H1 (cell line): Measurements from ENCODE around the gene ENDOV. TPM values are rescaled to one million over a fixed set of nuclear protein-coding genes. Genes with fewer than 3 reads are reported as not detected.

Experiments used
- CBX8 ChIP-seq: fragments of 300-800, 300-1000 bp; sonication (generic); IDR thresholded peaks from 2 replicates; pipeline ENCODE4 v1.7.1; 2016; ENCODE audit warnings: low read depth, low read length, borderline replicate concordance
- EZH2 ChIP-seq: fragments of 200-600 bp; sonication (generic); IDR thresholded peaks from 2 replicates; pipeline ENCODE4 v1.7.1; 2012; ENCODE audit warnings: low read depth, mild to moderate bottlenecking, moderate library complexity, low read length, inconsistent platforms; ENCODE audit not compliant: severe bottlenecking
- SIN3A ChIP-seq, 2 experiments: IDR thresholded peaks in 1 of 2; conservative IDR thresholded peaks in 1 of 2; 2 replicates each; pipeline ENCODE4 v1.6.1; 2011 to 2012; ENCODE audit warnings: low read length in 2 of 2, improper control_type of control experiment in 1 of 2, low read depth in 1 of 2, mild to moderate bottlenecking in 1 of 2
- polyA plus RNA-seq, 7 experiments: library from polyadenylated mRNA; depleted of rRNA in 3 of 7; stranded (reverse) in 5 of 7; unstranded in 2 of 7; fragments of >200 nt in 5 of 7; fragments of 200-250 nt in 2 of 7; gene quantifications; 1 replicate in 5 of 7; 2 replicates in 1 of 7; 4 replicates in 1 of 7; pipeline versions ENCODE4 v1.2.1 to v1.2.3, GENCODE V29; 2011 to 2013; ENCODE audit warnings: missing spikeins in 2 of 7, mixed read lengths in 2 of 7
- total RNA-seq: library from RNA; stranded (reverse); fragmentation: NEBNext Ultra II Directional; extraction: Animal tissue kit (Norgen Biotek cat#: 25700); gene quantifications from 2 replicates; pipeline ENCODE4 v1.2.1, GENCODE V29; 2021
- TF ChIP-seq, protein P1 (sequence below): IDR thresholded peaks from 2 replicates; pipeline ENCODE4 v1.6.1; 2012; ENCODE audit warnings: low read length, inconsistent platforms
- TF ChIP-seq, protein P2 (sequence below): fragments of 300-600 bp; sonication (generic); IDR thresholded peaks from 2 replicates; pipeline ENCODE4 v1.7.1; 2012; ENCODE audit warnings: low read length, moderate library complexity, mild to moderate bottlenecking, inconsistent platforms; ENCODE audit not compliant: insufficient replicate concordance

Gene ENDOV
- total and polyA plus RNA-seq, 2 of the 8 experiments (the other 6 are each of a cell fraction or from before 2014, with no cell fraction given): 10.6 to 13.3 TPM

DNA sequence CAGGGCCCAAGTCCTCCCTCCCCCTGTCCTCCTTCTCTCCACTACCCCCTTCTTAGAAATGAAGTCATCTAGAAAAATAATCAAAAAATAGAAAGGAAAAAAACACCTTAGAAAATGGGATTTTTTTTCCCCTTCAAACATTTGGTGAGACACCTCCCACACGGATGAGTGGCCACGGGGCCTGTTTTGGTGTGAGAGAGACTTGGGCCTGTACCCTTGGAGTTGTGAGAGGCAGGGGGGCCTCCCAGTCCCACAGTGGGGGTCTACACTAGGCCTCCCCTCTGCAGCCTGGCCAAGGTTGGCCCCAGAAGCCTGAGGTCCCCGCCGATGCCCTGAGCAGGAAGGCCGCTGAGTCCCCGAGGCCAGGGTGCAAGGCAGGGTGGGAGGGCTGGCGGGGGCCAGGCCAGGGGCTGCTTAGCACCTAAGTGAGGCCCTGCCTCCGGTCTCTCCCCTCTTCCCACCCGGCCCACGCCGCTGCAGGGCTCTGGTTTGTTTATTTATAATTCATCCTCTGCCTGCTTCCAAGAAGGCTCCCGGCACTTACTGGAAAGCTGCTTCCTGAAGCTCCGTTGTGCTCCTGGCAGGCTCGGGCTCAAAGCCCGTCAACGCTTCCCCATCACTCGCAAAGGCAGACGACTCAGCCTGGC lies 35.1 kb downstream of the ENDOV start (continued):
- TF ChIP-seq, protein P1, sequence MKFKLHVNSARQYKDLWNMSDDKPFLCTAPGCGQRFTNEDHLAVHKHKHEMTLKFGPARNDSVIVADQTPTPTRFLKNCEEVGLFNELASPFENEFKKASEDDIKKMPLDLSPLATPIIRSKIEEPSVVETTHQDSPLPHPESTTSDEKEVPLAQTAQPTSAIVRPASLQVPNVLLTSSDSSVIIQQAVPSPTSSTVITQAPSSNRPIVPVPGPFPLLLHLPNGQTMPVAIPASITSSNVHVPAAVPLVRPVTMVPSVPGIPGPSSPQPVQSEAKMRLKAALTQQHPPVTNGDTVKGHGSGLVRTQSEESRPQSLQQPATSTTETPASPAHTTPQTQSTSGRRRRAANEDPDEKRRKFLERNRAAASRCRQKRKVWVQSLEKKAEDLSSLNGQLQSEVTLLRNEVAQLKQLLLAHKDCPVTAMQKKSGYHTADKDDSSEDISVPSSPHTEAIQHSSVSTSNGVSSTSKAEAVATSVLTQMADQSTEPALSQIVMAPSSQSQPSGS: no peak
- no peak for TF ChIP-seq SIN3A (conservative IDR thresholded peaks at IDR 0.05 in 1 of 2, IDR thresholded peaks at IDR 0.05 in 1 of 2; ENCODE audit: low read depth in 1 of 2, low read length in 2 of 2)
- TF ChIP-seq EZH2: no peak
- no peak for TF ChIP-seq CBX8
- TF ChIP-seq, protein P2, sequence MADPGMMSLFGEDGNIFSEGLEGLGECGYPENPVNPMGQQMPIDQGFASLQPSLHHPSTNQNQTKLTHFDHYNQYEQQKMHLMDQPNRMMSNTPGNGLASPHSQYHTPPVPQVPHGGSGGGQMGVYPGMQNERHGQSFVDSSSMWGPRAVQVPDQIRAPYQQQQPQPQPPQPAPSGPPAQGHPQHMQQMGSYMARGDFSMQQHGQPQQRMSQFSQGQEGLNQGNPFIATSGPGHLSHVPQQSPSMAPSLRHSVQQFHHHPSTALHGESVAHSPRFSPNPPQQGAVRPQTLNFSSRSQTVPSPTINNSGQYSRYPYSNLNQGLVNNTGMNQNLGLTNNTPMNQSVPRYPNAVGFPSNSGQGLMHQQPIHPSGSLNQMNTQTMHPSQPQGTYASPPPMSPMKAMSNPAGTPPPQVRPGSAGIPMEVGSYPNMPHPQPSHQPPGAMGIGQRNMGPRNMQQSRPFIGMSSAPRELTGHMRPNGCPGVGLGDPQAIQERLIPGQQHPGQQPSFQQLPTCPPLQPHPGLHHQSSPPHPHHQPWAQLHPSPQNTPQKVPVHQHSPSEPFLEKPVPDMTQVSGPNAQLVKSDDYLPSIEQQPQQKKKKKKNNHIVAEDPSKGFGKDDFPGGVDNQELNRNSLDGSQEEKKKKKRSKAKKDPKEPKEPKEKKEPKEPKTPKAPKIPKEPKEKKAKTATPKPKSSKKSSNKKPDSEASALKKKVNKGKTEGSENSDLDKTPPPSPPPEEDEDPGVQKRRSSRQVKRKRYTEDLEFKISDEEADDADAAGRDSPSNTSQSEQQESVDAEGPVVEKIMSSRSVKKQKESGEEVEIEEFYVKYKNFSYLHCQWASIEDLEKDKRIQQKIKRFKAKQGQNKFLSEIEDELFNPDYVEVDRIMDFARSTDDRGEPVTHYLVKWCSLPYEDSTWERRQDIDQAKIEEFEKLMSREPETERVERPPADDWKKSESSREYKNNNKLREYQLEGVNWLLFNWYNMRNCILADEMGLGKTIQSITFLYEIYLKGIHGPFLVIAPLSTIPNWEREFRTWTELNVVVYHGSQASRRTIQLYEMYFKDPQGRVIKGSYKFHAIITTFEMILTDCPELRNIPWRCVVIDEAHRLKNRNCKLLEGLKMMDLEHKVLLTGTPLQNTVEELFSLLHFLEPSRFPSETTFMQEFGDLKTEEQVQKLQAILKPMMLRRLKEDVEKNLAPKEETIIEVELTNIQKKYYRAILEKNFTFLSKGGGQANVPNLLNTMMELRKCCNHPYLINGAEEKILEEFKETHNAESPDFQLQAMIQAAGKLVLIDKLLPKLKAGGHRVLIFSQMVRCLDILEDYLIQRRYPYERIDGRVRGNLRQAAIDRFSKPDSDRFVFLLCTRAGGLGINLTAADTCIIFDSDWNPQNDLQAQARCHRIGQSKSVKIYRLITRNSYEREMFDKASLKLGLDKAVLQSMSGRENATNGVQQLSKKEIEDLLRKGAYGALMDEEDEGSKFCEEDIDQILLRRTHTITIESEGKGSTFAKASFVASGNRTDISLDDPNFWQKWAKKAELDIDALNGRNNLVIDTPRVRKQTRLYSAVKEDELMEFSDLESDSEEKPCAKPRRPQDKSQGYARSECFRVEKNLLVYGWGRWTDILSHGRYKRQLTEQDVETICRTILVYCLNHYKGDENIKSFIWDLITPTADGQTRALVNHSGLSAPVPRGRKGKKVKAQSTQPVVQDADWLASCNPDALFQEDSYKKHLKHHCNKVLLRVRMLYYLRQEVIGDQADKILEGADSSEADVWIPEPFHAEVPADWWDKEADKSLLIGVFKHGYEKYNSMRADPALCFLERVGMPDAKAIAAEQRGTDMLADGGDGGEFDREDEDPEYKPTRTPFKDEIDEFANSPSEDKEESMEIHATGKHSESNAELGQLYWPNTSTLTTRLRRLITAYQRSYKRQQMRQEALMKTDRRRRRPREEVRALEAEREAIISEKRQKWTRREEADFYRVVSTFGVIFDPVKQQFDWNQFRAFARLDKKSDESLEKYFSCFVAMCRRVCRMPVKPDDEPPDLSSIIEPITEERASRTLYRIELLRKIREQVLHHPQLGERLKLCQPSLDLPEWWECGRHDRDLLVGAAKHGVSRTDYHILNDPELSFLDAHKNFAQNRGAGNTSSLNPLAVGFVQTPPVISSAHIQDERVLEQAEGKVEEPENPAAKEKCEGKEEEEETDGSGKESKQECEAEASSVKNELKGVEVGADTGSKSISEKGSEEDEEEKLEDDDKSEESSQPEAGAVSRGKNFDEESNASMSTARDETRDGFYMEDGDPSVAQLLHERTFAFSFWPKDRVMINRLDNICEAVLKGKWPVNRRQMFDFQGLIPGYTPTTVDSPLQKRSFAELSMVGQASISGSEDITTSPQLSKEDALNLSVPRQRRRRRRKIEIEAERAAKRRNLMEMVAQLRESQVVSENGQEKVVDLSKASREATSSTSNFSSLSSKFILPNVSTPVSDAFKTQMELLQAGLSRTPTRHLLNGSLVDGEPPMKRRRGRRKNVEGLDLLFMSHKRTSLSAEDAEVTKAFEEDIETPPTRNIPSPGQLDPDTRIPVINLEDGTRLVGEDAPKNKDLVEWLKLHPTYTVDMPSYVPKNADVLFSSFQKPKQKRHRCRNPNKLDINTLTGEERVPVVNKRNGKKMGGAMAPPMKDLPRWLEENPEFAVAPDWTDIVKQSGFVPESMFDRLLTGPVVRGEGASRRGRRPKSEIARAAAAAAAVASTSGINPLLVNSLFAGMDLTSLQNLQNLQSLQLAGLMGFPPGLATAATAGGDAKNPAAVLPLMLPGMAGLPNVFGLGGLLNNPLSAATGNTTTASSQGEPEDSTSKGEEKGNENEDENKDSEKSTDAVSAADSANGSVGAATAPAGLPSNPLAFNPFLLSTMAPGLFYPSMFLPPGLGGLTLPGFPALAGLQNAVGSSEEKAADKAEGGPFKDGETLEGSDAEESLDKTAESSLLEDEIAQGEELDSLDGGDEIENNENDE: no peak
